K562 (cell line): ENCODE measurements around the gene ADGRG1. TPM values are rescaled to one million over a fixed set of nuclear protein-coding genes. Genes with fewer than 3 reads are reported as not detected.

Experiments used
- ASH1L ChIP-seq: fragments of 450-650 bp; IDR thresholded peaks from 2 replicates; pipeline ENCODE4 v1.6.1; 2018; ENCODE audit warnings: borderline replicate concordance, mild to moderate bottlenecking, low read depth; ENCODE audit not compliant: partially characterized antibody
- CHD4 ChIP-seq: fragments of 200-600 bp; sonication (generic); IDR thresholded peaks from 3 replicates; pipeline ENCODE4 v1.6.1; 2012; ENCODE audit warnings: low read depth, mild to moderate bottlenecking, mixed read lengths, low read length, inconsistent platforms; ENCODE audit not compliant: insufficient read depth, insufficient replicate concordance, poor library complexity, severe bottlenecking
- KDM5B ChIP-seq: fragments of 200-600 bp; sonication (generic); IDR thresholded peaks from 2 replicates; pipeline ENCODE4 v1.6.1; 2012; ENCODE audit warnings: low read depth, mild to moderate bottlenecking, moderate library complexity, low read length, control low read depth, inconsistent platforms; ENCODE audit not compliant: insufficient replicate concordance
- MEF2A ChIP-seq: IDR thresholded peaks from 2 replicates; pipeline ENCODE4 v1.6.1; 2011; ENCODE audit warnings: low read depth, mild to moderate bottlenecking, low read length, moderate library complexity; ENCODE audit not compliant: control insufficient read depth
- NFYB ChIP-seq: IDR thresholded peaks from 2 replicates; pipeline ENCODE4 v1.6.1; 2011; ENCODE audit warnings: mild to moderate bottlenecking, moderate library complexity; ENCODE audit not compliant: insufficient read length; ENCODE audit errors: extremely low read depth
- NR3C1 ChIP-seq: sonication (generic); formaldehyde crosslinking; IDR thresholded peaks from 2 replicates; pipeline ENCODE4 v1.8.1; 2022; ENCODE audit warnings: missing genetic modification reagents
- PHB ChIP-seq: fragments of 250-450 bp; sonication (Bioruptor Pico); IDR thresholded peaks from 2 replicates; pipeline ENCODE4 v1.5.0; 2021
- RBM22 ChIP-seq: fragments of 200-400 bp; formaldehyde crosslinking; IDR thresholded peaks from 2 replicates; pipeline ENCODE4 v1.6.1; 2018; ENCODE audit warnings: low read length, low read depth; ENCODE audit not compliant: poor library complexity, severe bottlenecking
- TCF7L2 ChIP-seq: fragments of 150-350 bp; IDR thresholded peaks from 2 replicates; pipeline ENCODE4 v1.6.1; 2016; ENCODE audit warnings: low read depth, mild to moderate bottlenecking, low read length, moderate library complexity
- TSC22D4 ChIP-seq: fragments of 450-650 bp; IDR thresholded peaks from 2 replicates; pipeline ENCODE4 v1.6.1; 2016; ENCODE audit warnings: missing genetic modification characterization, missing biosample characterization, control low read depth
- YBX1 ChIP-seq: fragments of 450-650 bp; IDR thresholded peaks from 2 replicates; pipeline ENCODE4 v1.7.1; 2016; ENCODE audit warnings: mild to moderate bottlenecking
- ZFP30 ChIP-seq: fragments of 250-450 bp; sonication (Bioruptor Pico); IDR thresholded peaks from 2 replicates; pipeline ENCODE4 v1.8.0; 2022; ENCODE audit warnings: moderate library complexity, mild to moderate bottlenecking, inconsistent platforms, borderline replicate concordance
- ZNF23 ChIP-seq: fragments of 250-450 bp; sonication (Bioruptor Pico); IDR thresholded peaks from 2 replicates; pipeline ENCODE4 v1.4.0; 2020; ENCODE audit warnings: mild to moderate bottlenecking
- polyA plus RNA-seq, 8 experiments: library from polyadenylated mRNA; depleted of rRNA in 4 of 8; stranded (reverse) in 5 of 8; unstranded in 3 of 8; fragments of >200 nt; fragmentation: Nextera tagmentation in 2 of 8; fragmentation: Illumina TruSeq in 1 of 8; extraction: Ambion mirVana in 2 of 8; extraction: Trizol in 1 of 8; gene quantifications; 2 replicates each; pipeline versions ENCODE4 v1.2.1 to v1.2.3, GENCODE V29; 2011 to 2014; ENCODE audit warnings: inconsistent platforms in 1 of 8, missing spikeins in 1 of 8
- total RNA-seq, 7 experiments: library from RNA; depleted of rRNA in 6 of 7; stranded (reverse); fragments of >200 nt in 6 of 7; fragmentation: Illumina TruSeq in 2 of 7; extraction: Trizol in 2 of 7; gene quantifications; 2 replicates each; pipeline versions ENCODE4 v1.2.1 to v1.2.3, GENCODE V29; 2011 to 2021; ENCODE audit warnings: low replicate concordance in 1 of 7
- TF ChIP-seq, protein P1 (sequence below), 2 experiments: fragments of 450-650 bp; conservative IDR thresholded peaks; 2 replicates each; pipeline ENCODE4 v1.6.1; 2017; ENCODE audit warnings: mild to moderate bottlenecking in 2 of 2, moderate library complexity in 2 of 2
- TF ChIP-seq, protein P2 (sequence below): IDR thresholded peaks from 2 replicates; pipeline ENCODE4 v1.6.1; 2012; ENCODE audit warnings: low read depth, low read length, improper control_type of control experiment, borderline replicate concordance
- TF ChIP-seq, protein P3 (sequence below): fragments of 450-650 bp; conservative IDR thresholded peaks from 2 replicates; pipeline ENCODE4 v1.6.1; 2016; ENCODE audit warnings: missing genetic modification characterization, low read depth, mild to moderate bottlenecking, missing compliant biosample characterization, moderate library complexity
- TF ChIP-seq, protein P4 (sequence below): IDR thresholded peaks from 3 replicates; pipeline ENCODE4 v1.6.1; 2011; ENCODE audit warnings: borderline replicate concordance, mild to moderate bottlenecking; ENCODE audit not compliant: insufficient read length, insufficient read depth
- TF ChIP-seq, protein P5 (sequence below): fragments of 450-650 bp; IDR thresholded peaks from 2 replicates; pipeline ENCODE4 v1.7.0; 2016; ENCODE audit warnings: borderline replicate concordance

ADGRG1 gene
- total and polyA plus RNA-seq, 9 of the 15 experiments (the other 6 are each of a cell fraction or from before 2014, with no cell fraction given), result 0.04 to 0.31 (median 0.16) TPM; not detected in 6

DNA sequence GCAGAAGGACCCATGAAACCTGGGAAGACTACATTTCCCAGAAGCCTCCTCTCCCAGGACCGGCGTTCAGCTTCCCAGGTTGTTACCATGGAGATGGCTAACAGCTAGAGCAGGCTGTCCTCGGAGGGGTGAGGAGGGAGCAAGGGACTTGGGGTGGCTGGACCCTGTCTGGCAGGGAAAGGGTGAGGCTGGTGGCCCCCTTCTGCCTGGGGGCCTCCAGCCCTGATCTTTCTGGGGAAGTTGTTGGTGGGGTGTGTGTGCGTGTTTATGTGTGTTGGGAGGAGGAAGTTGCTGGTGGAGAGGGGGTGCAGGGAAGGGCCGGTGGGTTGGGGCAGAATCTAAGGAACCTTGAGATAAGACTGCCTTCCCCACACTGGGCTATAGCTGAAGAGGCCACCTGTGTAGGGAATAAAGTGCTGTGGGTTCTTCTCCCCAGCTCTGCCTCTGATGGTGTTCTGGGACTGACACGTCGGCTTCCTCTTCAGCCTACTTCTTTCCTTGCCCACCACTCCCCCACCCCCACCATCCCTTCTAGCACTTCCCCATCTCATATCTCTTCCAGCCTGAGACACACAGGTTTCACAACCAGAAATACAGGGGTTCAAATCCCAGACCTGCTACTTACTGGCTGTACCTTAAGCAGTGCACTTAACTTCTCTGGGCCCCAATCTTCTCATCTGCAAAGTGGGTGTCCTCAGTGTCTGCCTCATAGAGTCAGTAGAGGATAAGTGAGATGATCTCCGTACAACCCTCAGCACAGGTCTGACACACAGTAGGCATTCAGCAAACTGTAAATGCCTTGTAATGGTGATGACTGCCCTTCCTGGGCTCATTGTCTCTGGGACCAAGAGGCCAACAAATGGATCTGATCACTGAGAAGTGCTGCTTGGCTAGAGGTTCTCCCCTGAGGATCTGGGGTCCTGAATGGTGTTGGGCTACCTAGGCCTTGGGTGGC lies 66.6 kb downstream of the ADGRG1 start, which contains the start of gene DRC7 (continued):
- TF ChIP-seq, protein P1, sequence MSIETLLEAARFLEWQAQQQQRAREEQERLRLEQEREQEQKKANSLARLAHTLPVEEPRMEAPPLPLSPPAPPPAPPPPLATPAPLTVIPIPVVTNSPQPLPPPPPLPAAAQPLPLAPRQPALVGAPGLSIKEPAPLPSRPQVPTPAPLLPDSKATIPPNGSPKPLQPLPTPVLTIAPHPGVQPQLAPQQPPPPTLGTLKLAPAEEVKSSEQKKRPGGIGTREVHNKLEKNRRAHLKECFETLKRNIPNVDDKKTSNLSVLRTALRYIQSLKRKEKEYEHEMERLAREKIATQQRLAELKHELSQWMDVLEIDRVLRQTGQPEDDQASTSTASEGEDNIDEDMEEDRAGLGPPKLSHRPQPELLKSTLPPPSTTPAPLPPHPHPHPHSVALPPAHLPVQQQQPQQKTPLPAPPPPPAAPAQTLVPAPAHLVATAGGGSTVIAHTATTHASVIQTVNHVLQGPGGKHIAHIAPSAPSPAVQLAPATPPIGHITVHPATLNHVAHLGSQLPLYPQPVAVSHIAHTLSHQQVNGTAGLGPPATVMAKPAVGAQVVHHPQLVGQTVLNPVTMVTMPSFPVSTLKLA (conservative IDR thresholded peaks at IDR 0.05), result peak in 1 of 2 experiments; percentile 61; a peak in 2 of 4 replicates
- TF ChIP-seq PHB (CRISPR knock-in tag) (no peak), ZNF23 (CRISPR knock-in tag) (no peak), TCF7L2 (no peak), KDM5B (no peak), NFYB (no peak), NR3C1 (CRISPR knock-in tag) (no peak), TSC22D4 (no peak), ZFP30 (CRISPR knock-in tag) (no peak), ASH1L (no peak), MEF2A (no peak), CHD4 (no peak), YBX1 (no peak), RBM22 (no peak)
- TF ChIP-seq, protein P2, sequence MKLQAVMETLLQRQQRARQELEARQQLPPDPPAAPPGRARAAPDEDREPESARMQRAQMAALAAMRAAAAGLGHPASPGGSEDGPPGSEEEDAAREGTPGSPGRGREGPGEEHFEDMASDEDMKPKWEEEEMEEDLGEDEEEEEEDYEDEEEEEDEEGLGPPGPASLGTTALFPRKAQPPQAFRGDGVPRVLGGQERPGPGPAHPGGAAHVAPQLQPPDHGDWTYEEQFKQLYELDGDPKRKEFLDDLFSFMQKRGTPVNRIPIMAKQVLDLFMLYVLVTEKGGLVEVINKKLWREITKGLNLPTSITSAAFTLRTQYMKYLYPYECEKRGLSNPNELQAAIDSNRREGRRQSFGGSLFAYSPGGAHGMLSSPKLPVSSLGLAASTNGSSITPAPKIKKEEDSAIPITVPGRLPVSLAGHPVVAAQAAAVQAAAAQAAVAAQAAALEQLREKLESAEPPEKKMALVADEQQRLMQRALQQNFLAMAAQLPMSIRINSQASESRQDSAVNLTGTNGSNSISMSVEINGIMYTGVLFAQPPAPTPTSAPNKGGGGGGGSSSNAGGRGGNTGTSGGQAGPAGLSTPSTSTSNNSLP, result no peak
- TF ChIP-seq, protein P3, sequence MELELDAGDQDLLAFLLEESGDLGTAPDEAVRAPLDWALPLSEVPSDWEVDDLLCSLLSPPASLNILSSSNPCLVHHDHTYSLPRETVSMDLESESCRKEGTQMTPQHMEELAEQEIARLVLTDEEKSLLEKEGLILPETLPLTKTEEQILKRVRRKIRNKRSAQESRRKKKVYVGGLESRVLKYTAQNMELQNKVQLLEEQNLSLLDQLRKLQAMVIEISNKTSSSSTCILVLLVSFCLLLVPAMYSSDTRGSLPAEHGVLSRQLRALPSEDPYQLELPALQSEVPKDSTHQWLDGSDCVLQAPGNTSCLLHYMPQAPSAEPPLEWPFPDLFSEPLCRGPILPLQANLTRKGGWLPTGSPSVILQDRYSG (tag), result no peak
- TF ChIP-seq, protein P4, sequence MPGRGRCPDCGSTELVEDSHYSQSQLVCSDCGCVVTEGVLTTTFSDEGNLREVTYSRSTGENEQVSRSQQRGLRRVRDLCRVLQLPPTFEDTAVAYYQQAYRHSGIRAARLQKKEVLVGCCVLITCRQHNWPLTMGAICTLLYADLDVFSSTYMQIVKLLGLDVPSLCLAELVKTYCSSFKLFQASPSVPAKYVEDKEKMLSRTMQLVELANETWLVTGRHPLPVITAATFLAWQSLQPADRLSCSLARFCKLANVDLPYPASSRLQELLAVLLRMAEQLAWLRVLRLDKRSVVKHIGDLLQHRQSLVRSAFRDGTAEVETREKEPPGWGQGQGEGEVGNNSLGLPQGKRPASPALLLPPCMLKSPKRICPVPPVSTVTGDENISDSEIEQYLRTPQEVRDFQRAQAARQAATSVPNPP, result no peak
- TF ChIP-seq, protein P5, sequence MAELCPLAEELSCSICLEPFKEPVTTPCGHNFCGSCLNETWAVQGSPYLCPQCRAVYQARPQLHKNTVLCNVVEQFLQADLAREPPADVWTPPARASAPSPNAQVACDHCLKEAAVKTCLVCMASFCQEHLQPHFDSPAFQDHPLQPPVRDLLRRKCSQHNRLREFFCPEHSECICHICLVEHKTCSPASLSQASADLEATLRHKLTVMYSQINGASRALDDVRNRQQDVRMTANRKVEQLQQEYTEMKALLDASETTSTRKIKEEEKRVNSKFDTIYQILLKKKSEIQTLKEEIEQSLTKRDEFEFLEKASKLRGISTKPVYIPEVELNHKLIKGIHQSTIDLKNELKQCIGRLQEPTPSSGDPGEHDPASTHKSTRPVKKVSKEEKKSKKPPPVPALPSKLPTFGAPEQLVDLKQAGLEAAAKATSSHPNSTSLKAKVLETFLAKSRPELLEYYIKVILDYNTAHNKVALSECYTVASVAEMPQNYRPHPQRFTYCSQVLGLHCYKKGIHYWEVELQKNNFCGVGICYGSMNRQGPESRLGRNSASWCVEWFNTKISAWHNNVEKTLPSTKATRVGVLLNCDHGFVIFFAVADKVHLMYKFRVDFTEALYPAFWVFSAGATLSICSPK, result no peak
